ENCODE data around the gene EFHC1.

The EFHC1 gene

DNA sequence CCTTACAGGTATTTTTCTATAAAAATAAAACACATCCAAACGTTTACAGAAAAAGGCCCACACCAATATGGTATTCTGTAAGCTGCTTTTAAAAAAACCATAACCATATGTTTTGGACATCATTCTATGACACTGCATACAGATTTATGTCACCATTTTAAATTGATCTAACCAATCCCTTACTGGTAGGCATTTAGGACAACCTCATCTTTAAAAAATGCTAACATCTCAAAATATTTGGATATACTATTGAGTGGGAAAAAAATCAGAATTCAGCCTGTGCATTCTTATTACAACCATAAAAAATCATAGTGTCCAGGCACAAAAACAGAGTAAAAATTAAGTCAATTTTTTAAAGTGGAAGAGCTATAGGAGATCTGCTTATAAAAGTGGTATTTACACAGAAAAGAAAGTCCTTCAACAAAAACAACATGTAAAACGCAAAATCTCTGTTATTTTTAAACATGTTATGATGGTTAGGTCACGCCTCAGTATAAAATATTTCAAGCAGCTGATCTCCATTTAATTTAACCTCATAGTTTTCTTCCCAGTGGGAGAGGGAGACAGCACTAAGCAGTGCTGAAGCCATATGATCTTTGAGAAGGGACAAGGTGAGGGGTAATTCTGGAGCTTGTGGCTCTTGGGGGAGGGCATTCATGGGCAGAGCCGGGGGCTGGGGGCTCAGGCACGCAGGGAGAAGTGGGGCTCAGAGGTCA lies 135.5 kb downstream of the EFHC1 start:
- no peak for DNase-seq (ENCODE audit: extremely low read depth, low read depth)
- TF ChIP-seq, protein P1, sequence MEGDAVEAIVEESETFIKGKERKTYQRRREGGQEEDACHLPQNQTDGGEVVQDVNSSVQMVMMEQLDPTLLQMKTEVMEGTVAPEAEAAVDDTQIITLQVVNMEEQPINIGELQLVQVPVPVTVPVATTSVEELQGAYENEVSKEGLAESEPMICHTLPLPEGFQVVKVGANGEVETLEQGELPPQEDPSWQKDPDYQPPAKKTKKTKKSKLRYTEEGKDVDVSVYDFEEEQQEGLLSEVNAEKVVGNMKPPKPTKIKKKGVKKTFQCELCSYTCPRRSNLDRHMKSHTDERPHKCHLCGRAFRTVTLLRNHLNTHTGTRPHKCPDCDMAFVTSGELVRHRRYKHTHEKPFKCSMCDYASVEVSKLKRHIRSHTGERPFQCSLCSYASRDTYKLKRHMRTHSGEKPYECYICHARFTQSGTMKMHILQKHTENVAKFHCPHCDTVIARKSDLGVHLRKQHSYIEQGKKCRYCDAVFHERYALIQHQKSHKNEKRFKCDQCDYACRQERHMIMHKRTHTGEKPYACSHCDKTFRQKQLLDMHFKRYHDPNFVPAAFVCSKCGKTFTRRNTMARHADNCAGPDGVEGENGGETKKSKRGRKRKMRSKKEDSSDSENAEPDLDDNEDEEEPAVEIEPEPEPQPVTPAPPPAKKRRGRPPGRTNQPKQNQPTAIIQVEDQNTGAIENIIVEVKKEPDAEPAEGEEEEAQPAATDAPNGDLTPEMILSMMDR (IDR thresholded peaks at IDR 0.05; ENCODE audit: low read depth, low read length) = no peak

DNA sequence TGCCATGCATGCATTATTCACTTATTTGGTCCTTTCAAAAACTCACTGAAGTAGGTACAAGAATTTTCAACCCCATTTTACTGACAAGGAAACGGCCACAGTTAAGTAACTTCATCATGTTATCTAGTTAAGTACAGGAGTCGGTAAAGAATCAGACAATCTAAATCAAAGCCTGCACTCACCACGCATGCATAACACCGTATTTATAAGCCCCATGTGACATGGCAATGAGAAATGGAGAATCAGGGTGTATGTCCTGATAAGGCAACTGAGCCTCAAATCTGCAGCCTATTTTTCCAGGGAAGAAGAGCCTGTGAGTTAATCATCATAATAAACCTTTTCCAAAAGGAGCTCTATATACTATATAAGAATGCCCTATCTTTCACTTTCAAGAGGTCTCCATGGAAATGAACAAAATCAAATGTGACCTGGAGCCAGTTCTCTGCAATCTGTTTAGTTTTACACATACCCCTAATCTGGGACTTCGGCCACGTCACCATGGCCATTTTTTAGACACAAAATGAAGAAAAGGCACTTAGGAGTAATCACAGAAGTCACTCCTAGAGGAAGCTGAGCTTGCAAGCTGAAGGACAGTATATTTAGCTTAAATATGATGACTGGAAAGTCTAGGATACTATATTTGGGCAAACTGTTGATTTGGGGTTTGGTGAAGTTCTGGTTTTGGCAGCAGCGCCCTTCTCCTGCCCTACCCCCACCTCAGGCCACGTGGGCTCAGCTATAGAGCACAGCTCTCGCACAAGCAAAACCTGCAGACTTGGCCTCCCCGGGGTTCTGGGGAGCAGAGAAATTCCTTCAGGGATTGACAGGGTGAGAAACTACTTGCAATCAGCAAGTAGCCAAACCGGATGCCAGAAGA lies 137.5 kb downstream of the EFHC1 start:
- no peak for DNase-seq (ENCODE audit: extremely low read depth, low read depth)
- TF ChIP-seq, protein P1 (IDR thresholded peaks at IDR 0.05; ENCODE audit: low read depth, low read length) = no peak

DNA sequence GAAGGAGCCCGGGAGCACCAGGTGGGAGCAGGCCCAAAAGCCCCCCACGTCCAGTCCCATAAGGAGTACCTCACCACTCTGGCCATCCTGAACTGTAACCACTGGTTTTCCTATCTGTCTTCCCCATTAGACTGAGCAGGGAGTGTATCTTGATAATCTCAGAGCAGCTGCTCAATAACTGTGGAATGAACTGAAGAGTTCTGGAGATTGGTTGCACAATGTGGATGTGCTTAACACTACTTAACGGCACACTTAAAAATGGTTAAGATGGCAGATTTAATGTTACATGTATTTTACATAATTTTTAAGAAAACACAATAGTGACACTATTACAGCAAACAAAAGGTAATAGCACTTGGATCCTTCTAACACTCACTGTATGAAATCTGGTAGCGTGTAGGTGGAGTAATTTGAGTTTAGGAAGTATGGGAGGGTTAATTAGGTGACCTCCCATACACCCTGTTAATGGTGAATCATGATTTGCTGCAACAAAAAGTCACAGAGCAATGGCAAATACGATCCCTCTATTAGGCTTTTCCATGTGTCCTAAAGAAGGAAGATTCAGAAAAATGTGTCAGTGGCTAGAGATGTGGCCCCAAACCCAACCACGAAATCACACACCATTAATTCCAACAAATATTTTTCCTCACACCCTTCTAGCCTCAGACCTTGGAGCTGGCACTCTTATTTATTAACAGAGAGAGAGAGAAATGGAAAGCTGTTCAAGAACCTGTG lies 138.3 kb downstream of the EFHC1 start:
- no peak for DNase-seq (ENCODE audit: extremely low read depth, low read depth)

DNA sequence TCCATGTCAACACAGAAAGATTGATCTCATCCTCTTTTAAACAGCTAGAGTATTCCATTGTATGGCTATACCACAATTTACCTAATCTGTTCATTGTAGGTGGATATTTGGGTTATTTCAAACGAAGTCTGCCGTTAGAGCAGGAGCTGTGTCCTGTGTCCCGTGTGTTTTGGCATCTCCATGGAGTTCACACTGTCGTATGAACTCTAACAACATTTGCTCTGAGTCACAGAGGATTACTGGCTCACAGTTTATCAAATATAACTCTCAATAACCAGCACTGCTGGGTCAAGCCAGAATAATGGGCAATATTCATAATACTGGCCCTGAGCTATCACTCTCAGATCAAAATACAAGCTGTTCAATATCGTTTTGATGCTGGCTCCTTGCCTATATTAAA lies 140.3 kb downstream of the EFHC1 start:
- TF ChIP-seq, protein P1 (IDR thresholded peaks at IDR 0.05; ENCODE audit: low read depth, low read length) = no peak
- no peak for DNase-seq (ENCODE audit: extremely low read depth, low read depth)

More for the DNA sequence above, 138.3 kb downstream of the EFHC1 start:
- TF ChIP-seq, protein P1 (IDR thresholded peaks at IDR 0.05; ENCODE audit: low read depth, low read length) = no peak

DNA sequence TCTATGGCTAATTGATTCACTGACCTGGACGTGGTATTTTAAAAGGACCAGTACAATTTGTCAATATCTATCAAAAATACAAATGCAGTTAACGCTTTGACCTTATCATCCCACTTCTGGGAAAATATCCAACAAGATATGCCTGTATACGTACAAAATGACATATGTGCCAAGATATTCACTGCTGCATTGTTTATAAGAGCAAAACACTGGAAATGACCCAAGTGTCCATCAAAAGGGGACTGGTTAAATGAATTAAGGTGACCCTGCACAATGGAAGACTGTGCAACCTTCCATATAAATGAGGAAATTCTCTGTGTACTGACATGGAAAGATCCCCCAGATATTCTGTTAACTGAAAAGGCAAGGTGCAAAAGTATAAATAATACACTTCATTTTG lies 142.8 kb downstream of the EFHC1 start:
- TF ChIP-seq, protein P1 (IDR thresholded peaks at IDR 0.05; ENCODE audit: low read depth, low read length) = no peak

DNA sequence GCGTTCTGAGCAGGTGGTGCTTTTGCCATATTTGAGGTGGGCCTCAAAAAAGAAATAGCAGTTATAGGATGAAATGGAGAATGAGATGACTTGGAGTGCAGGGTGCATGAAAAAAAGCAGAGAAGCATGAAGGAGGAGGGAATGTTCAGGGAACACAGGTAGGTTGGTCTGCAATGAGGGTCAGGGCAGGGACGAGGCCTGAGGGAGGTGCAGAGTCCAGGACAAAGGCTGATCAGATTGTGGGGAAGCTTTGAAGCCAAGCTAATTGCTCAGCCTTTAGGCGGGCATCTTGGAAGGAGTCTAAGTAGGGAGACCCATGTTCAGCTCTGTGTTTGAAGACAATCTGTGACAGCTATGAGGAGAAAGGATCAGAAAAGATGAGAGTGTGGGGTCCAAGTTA lies 144.7 kb downstream of the EFHC1 start:
- no peak for DNase-seq (ENCODE audit: extremely low read depth, low read depth)
- TF ChIP-seq, protein P1 (IDR thresholded peaks at IDR 0.05; ENCODE audit: low read depth, low read length) = no peak

More for the DNA sequence above, 142.8 kb downstream of the EFHC1 start:
- no peak for DNase-seq (ENCODE audit: extremely low read depth, low read depth)
